Caco-2 (cell line): ENCODE measurements around the gene CATSPER1. TPM values are rescaled to one million over a fixed set of nuclear protein-coding genes. Genes with fewer than 3 reads are reported as not detected.

Experiments used
- BruUV-seq: library from RNA; stranded (reverse); fragments of 400-500 nt; replicated peaks from 2 replicates; lab custom pipeline; 2021; lab: Mats Ljungman, UMichigan
- CTCF ChIA-PET: fragments of 300-600 bp; sonication (Branson Sonifier 250); formaldehyde crosslinking; loops from one replicate; lab custom pipeline; 2022; ENCODE audit warnings: antibody characterized with exemption; lab: Charles Lee
- POLR2A ChIA-PET: fragments of 300-600 bp; sonication (Branson Sonifier 250); formaldehyde crosslinking; loops from one replicate; lab custom pipeline; 2022; ENCODE audit warnings: antibody characterized with exemption; lab: Charles Lee
- DNase-seq, 2 experiments: peaks; one replicate each; pipeline versions ENCODE4 v3.0.0 to v3.0.0-alpha.2; 2020 to 2022
- H3K27me3 ChIP-seq: replicated peaks from 2 replicates; pipeline ENCODE4 v1.6.0; 2011; ENCODE audit warnings: low read length; ENCODE audit not compliant: control insufficient read depth, insufficient read depth
- H3K36me3 ChIP-seq: 2 replicates; pipeline ENCODE4 v1.5.1; 2011; ENCODE audit warnings: low read length; ENCODE audit not compliant: control insufficient read depth, insufficient read depth
- H3K4me1 ChIP-seq: fragments of 250-450 bp; sonication (Bioruptor Pico); 2 replicates; pipeline ENCODE4 v1.5.1; 2020; ENCODE audit warnings: mild to moderate bottlenecking
- H3K4me3 ChIP-seq: 2 replicates; pipeline ENCODE4 v1.5.1; 2011; ENCODE audit warnings: low read depth, mild to moderate bottlenecking, control low read depth, low read length
- H3K9me3 ChIP-seq: fragments of 250-450 bp; sonication (Bioruptor Pico); 2 replicates; pipeline ENCODE4 v1.5.1; 2020; ENCODE audit warnings: mild to moderate bottlenecking, moderate library complexity
- H3K27ac Mint-ChIP-seq: one replicate; pipeline ENCODE4 v1.8.0; 2022; ENCODE audit warnings: mixed read lengths; ENCODE audit not compliant: unreplicated experiment
- H3K27me3 Mint-ChIP-seq: one replicate; pipeline ENCODE4 v1.8.0; 2022; ENCODE audit warnings: mixed read lengths; ENCODE audit not compliant: insufficient read depth, unreplicated experiment
- H3K36me3 Mint-ChIP-seq: one replicate; pipeline ENCODE4 v1.8.0; 2022; ENCODE audit warnings: mild to moderate bottlenecking, mixed read lengths; ENCODE audit not compliant: insufficient read depth, unreplicated experiment
- H3K4me1 Mint-ChIP-seq: one replicate; pipeline ENCODE4 v1.8.0; 2022; ENCODE audit warnings: low read depth, mixed read lengths; ENCODE audit not compliant: unreplicated experiment
- H3K4me3 Mint-ChIP-seq: one replicate; pipeline ENCODE4 v1.8.0; 2022; ENCODE audit warnings: mild to moderate bottlenecking, moderate library complexity, mixed read lengths; ENCODE audit not compliant: unreplicated experiment
- H3K9me3 Mint-ChIP-seq: one replicate; pipeline ENCODE4 v1.8.0; 2022; ENCODE audit warnings: mixed read lengths; ENCODE audit not compliant: unreplicated experiment
- CTCF ChIP-seq, 2 experiments: fragments of 200-600 bp in 1 of 2; IDR thresholded peaks; 1 replicate in 1 of 2; 2 replicates in 1 of 2; pipeline versions ENCODE4 v1.5.1 to v1.8.0; 2011 to 2022; ENCODE audit warnings: antibody characterized with exemption in 1 of 2, control low read depth in 1 of 2, inconsistent platforms in 1 of 2, low read depth in 1 of 2, low read length in 1 of 2, mild to moderate bottlenecking in 1 of 2, moderate library complexity in 1 of 2; ENCODE audit not compliant: insufficient read depth in 1 of 2, severe bottlenecking in 1 of 2, unreplicated experiment in 1 of 2
- intact Hi-C: fragments of 100-400 bp; cut with micrococcal nuclease; formaldehyde crosslinking; loops from one replicate; pipeline ENCODE4 v1.10.0; 2022; ENCODE audit not compliant: unreplicated experiment
- total RNA-seq: library from RNA; stranded (reverse); gene quantifications from 2 replicates; pipeline ENCODE4 v1.2.3, GENCODE V29; 2022

The CATSPER1 gene
- total RNA-seq, 1 experiment from 2014 or later, result not detected

DNA sequence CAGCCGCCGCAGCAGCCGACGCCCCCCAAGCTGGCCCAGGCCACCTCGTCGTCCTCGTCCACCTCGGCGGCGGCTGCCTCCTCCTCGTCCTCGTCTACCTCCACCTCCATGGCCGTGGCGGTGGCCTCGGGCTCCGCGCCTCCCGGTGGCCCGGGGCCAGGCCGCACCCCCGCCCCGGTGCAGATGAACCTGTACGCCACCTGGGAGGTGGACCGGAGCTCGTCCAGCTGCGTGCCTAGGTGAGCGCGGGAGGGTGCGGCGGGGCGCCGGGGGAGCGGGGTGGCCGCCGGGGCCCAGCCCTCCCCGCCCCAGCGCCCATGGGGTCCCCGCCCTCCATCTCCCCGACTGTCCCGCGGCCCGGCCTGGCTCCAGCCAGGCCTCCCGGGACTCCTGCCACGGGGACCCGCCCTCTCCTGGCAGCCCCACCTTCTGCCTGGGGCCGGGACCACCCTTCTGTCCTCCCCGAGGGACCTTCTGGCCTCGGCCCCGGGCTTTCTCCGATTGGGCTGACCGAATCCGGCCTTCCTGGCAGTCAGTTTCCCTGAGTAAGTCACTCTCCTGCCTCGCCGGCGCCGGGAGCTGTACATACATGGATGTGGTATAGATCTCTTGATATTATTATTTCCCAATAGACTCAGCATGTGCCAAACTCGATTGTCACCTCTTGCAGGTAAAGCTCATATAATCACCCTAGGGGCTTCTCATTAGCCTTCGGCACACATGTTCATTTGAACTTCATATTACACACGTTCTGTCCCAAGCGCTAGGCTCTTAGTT, 44.5 kb upstream of the CATSPER1 start:
- DNase-seq, result peak in 1 of 2 experiments; percentile 46
- peak overlapping the region; percentile 83 for H3K4me3 ChIP-seq
- H3K27me3 Mint-ChIP-seq, result no peaks in the 10 kb centered on the region
- no peaks in the 10 kb centered on the region for H3K9me3 Mint-ChIP-seq
- BruUV-seq, result no TSS peak
- 0 out of 2 replicates have a peak, but pooled peaks cover 3% of the 10 kb centered on the region for H3K36me3 ChIP-seq
- POLR2A ChIA-PET, result interaction anchor here (0.6 to 0.7 kb wide), 2 partner anchors 43 to 51 kb away, joined by 6 to 10 read pairs; no protein-coding TSS in a partner anchor
- peak overlapping the region; percentile 91 for H3K27ac Mint-ChIP-seq
- peaks cover 15% of the 10 kb centered on the region; the same call in 1 of the 2 replicates for H3K4me1 ChIP-seq
- TF ChIP-seq CTCF (IDR thresholded peaks at IDR 0.05; ENCODE audit: insufficient read depth in 1 of 2, low read depth in 1 of 2, low read length in 1 of 2, severe bottlenecking in 1 of 2, unreplicated experiment in 1 of 2), result no peak
- H3K36me3 Mint-ChIP-seq, result peaks cover 69% of the 10 kb centered on the region
- intact Hi-C loops, result loop anchor here (1.0 kb wide), 1 partner anchor 49 kb away; no protein-coding TSS in a partner anchor
- CTCF ChIA-PET, result interaction anchor here (0.6 to 1.3 kb wide), 5 partner anchors 9 to 464 kb away, joined by 3 to 6 read pairs (median 5); no protein-coding TSS in a partner anchor
- no peaks in the 10 kb centered on the region for H3K9me3 ChIP-seq
- H3K27me3 ChIP-seq, result no peaks in the 10 kb centered on the region
- peak overlapping the region; percentile 96 for H3K4me3 Mint-ChIP-seq
- H3K4me1 Mint-ChIP-seq, result peaks cover 17% of the 10 kb centered on the region

GRCh38 chr11:66069715-66070603, 43.7 kb upstream of the CATSPER1 start, which contains the start of gene PACS1:
Gene PACS1, plus strand, starts transcription at chr11:66070272. Its CDS starts 215 bp downstream, at chr11:66070487.
- ChIA-PET CTCF (interaction anchor here (0.6 to 2.5 kb wide), 10 partner anchors 10 to 795 kb away, joined by 3 to 6 read pairs (median 5); partner anchors contain the start of gene SF3B2), POLR2A (interaction anchor here (0.6 to 1.4 kb wide), 2 partner anchors 18 to 43 kb away, joined by 6 read pairs; partner anchors contain the start of gene SF3B2)
- H3K4me3 Mint-ChIP-seq, result peak within 1 kb of the TSS; percentile 96
- no peaks in the 10 kb centered on the region for H3K9me3 Mint-ChIP-seq
- intact Hi-C loops, result loop anchor here (2.0 kb wide), 1 partner anchor 17 kb away; the partner anchor contains the start of gene SF3B2
- no peaks in the 10 kb centered on the region for H3K27me3 Mint-ChIP-seq
- peak in 1 of 2 experiments; percentile 78 for DNase-seq
- peak within 1 kb of the TSS; percentile 83 for H3K4me3 ChIP-seq
- H3K27me3 ChIP-seq, result no peaks in the 10 kb centered on the region
- peaks cover 5% of the 10 kb centered on the region; the same call in 1 of the 2 replicates for H3K36me3 ChIP-seq
- peaks cover 70% of the 10 kb centered on the region for H3K36me3 Mint-ChIP-seq
- no TSS peak for BruUV-seq
- peaks cover 17% of the 10 kb centered on the region for H3K4me1 Mint-ChIP-seq
- TF ChIP-seq CTCF (IDR thresholded peaks at IDR 0.05; ENCODE audit: insufficient read depth in 1 of 2, low read depth in 1 of 2, low read length in 1 of 2, severe bottlenecking in 1 of 2, unreplicated experiment in 1 of 2), result no peak
- peak within 1 kb of the TSS; percentile 91 for H3K27ac Mint-ChIP-seq
- no peaks in the 10 kb centered on the region for H3K9me3 ChIP-seq
- H3K4me1 ChIP-seq, result peaks cover 15% of the 10 kb centered on the region; the same call in 1 of the 2 replicates
